MCF 10A (cell line): ENCODE results near the gene PHF21B. TPM values are rescaled to one million over a fixed set of nuclear protein-coding genes. Genes with fewer than 3 reads are reported as not detected.

Source experiments
- BruUV-seq: library from RNA; stranded (reverse); fragments of 400-500 nt; replicated peaks from 2 replicates; lab custom pipeline; 2021; lab: Mats Ljungman, UMichigan
- CTCF ChIA-PET: fragments of 300-600 bp; sonication (Branson Sonifier 250); formaldehyde crosslinking; extraction: SDS; loops from one replicate; lab custom pipeline; 2021; ENCODE audit warnings: antibody characterized with exemption, inconsistent platforms; lab: Yijun Ruan, JAX
- POLR2A ChIA-PET: fragments of 300-600, 350-650 bp; sonication (Branson Sonifier 250); formaldehyde crosslinking; extraction: SDS; loops from one replicate; lab custom pipeline; 2020; ENCODE audit warnings: antibody characterized with exemption, inconsistent platforms; lab: Yijun Ruan, JAX
- DNase-seq: peaks from one replicate; pipeline ENCODE4 v3.0.0-alpha.2; 2018; ENCODE audit not compliant: unreplicated experiment
- H3K27ac Mint-ChIP-seq: one replicate; pipeline ENCODE4 v1.8.0; 2022; ENCODE audit warnings: mild to moderate bottlenecking, low read depth, mixed read lengths; ENCODE audit not compliant: unreplicated experiment
- H3K27me3 Mint-ChIP-seq: one replicate; pipeline ENCODE4 v1.8.0; 2022; ENCODE audit warnings: mixed read lengths; ENCODE audit not compliant: insufficient read depth, unreplicated experiment
- H3K36me3 Mint-ChIP-seq: one replicate; pipeline ENCODE4 v1.8.0; 2022; ENCODE audit warnings: mild to moderate bottlenecking, moderate library complexity, mixed read lengths; ENCODE audit not compliant: insufficient read depth, unreplicated experiment
- H3K4me1 Mint-ChIP-seq: one replicate; pipeline ENCODE4 v1.8.0; 2022; ENCODE audit warnings: mixed read lengths; ENCODE audit not compliant: insufficient read depth, unreplicated experiment
- H3K4me3 Mint-ChIP-seq: one replicate; pipeline ENCODE4 v1.8.0; 2022; ENCODE audit warnings: mild to moderate bottlenecking, moderate library complexity, mixed read lengths; ENCODE audit not compliant: unreplicated experiment
- H3K9me3 Mint-ChIP-seq: one replicate; pipeline ENCODE4 v1.8.0; 2022; ENCODE audit warnings: mixed read lengths; ENCODE audit not compliant: unreplicated experiment
- CTCF ChIP-seq: fragments of 200-600 bp; IDR thresholded peaks from one replicate; pipeline ENCODE4 v1.8.0; 2022; ENCODE audit warnings: antibody characterized with exemption, mild to moderate bottlenecking; ENCODE audit not compliant: unreplicated experiment
- intact Hi-C: fragments of 100-400 bp; cut with micrococcal nuclease; formaldehyde crosslinking; loops from 2 replicates; pipeline ENCODE4 v1.14.1; 2022
- total RNA-seq: library from RNA; stranded (reverse); gene quantifications from 2 replicates; pipeline ENCODE4 v1.2.3, GENCODE V29; 2022

PHF21B gene
- total RNA-seq, 1 experiment from 2014 or later = 0.75 TPM

- no TSS peak for BruUV-seq
These were observed 116.7 kb downstream of the PHF21B start for GRCh38 chr22:44892803-44893730.

GRCh38 chr22:44892243-44892642 lies 117.6 kb downstream of the PHF21B start:
- intact Hi-C loops = no loop called here

More at GRCh38 chr22:44892803-44893730, 116.7 kb downstream of the PHF21B start:
- no peak for TF ChIP-seq CTCF
- Mint-ChIP-seq H3K27ac (no peak overlapping the region), H3K4me3 (no peak overlapping the region), H3K36me3 (no peaks in the 10 kb centered on the region), H3K4me1 (no peaks in the 10 kb centered on the region), H3K27me3 (no peaks in the 10 kb centered on the region), H3K9me3 (no peaks in the 10 kb centered on the region)
- intact Hi-C loops = no loop called here
- CTCF ChIA-PET = no interaction called here
- DNase-seq = no peak
- POLR2A ChIA-PET = no interaction called here

GRCh38 chr22:44891791-44892190 lies 118.0 kb downstream of the PHF21B start:
- intact Hi-C loops = no loop called here
- Mint-ChIP-seq H3K27ac (no peak overlapping the region), H3K36me3 (no peaks in the 10 kb centered on the region), H3K27me3 (no peaks in the 10 kb centered on the region), H3K9me3 (no peaks in the 10 kb centered on the region), H3K4me3 (no peak overlapping the region), H3K4me1 (no peaks in the 10 kb centered on the region)
- BruUV-seq = no TSS peak
- no peak for DNase-seq
- TF ChIP-seq CTCF = no peak
- ChIA-PET CTCF (no interaction called here), POLR2A (no interaction called here)

More at GRCh38 chr22:44892243-44892642, 117.6 kb downstream of the PHF21B start:
- BruUV-seq = no TSS peak
- ChIA-PET POLR2A (no interaction called here), CTCF (no interaction called here)
- TF ChIP-seq CTCF = no peak
- H3K36me3 Mint-ChIP-seq = no peaks in the 10 kb centered on the region
- H3K4me3 Mint-ChIP-seq = no peak overlapping the region
- DNase-seq = no peak
- no peak overlapping the region for H3K27ac Mint-ChIP-seq
- no peaks in the 10 kb centered on the region for H3K27me3 Mint-ChIP-seq
- no peaks in the 10 kb centered on the region for H3K9me3 Mint-ChIP-seq
- H3K4me1 Mint-ChIP-seq = no peaks in the 10 kb centered on the region

GRCh38 chr22:44891293-44891747 lies 118.5 kb downstream of the PHF21B start:
- H3K4me3 Mint-ChIP-seq = no peak overlapping the region
- BruUV-seq = no TSS peak
- ChIA-PET POLR2A (no interaction called here), CTCF (no interaction called here)
- H3K27me3 Mint-ChIP-seq = no peaks in the 10 kb centered on the region
- DNase-seq = no peak
- intact Hi-C loops = no loop called here
- H3K27ac Mint-ChIP-seq = no peak overlapping the region
- no peaks in the 10 kb centered on the region for H3K9me3 Mint-ChIP-seq
- H3K4me1 Mint-ChIP-seq = no peaks in the 10 kb centered on the region
- no peaks in the 10 kb centered on the region for H3K36me3 Mint-ChIP-seq
- no peak for TF ChIP-seq CTCF
